Measurements from ENCODE around the gene RABAC1.

DNA sequence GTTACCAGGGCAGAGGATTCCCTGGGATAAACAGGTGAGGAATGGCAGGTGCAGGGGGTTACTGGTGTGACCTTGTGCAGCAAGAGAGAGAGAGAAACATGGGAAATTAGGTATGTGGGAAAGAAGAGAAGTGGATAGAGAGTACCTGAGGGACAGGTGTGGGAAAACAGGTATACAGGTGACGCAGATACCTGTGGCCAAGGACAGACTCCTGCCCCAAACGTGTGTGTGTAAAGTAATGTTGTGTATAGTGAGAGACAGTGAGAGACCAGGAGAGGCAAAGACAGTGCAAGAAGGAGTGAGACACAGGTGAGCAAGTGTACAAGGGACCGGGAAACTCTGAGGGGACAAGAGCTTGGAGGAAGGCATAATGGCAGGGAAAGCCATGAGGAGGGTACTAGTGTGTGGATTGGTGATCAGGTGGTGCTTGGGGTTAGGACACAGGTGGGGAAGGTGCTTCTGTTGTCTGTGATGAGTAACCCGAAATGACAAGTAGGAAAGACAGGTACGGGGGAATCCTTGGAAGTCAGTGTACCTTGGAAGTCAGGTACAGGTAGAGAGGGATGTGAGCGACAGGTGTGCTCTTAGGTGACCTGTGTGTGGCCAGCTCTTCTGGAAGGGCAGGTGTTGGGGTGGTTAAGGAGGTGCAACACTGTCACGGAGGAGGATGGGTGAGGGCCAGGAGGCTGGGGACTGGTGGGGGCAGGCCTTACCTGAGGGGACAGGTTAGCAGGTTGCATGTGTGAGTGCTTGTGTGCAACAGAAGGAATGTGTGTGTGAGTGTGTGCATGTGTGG lies 33.7 kb downstream of the RABAC1 start:
- TF ChIP-seq CTCF (CRISPR knock-in tag; IDR thresholded peaks at IDR 0.05) (no peak), DMAP1 (CRISPR knock-in tag; IDR thresholded peaks at IDR 0.05) (no peak)

Measured in HepG2 (cell line).